GM12801 (cell line): Measurements from ENCODE around the gene CAMK2G.

Source experiments
- CTCF ChIP-seq: IDR thresholded peaks from one replicate; pipeline ENCODE4 v1.5.1; 2011; ENCODE audit warnings: control low read depth; ENCODE audit not compliant: insufficient read length; ENCODE audit errors: extremely low read depth

Gene CAMK2G

GRCh38 chr10:73790886-73791625 is 83.3 kb downstream of the CAMK2G start:
- TF ChIP-seq CTCF: no peak

- no peak for TF ChIP-seq CTCF
These were observed 84.7 kb downstream of the CAMK2G start for GRCh38 chr10:73789659-73790055.

- TF ChIP-seq CTCF: no peak
These were observed 85.3 kb downstream of the CAMK2G start for GRCh38 chr10:73788864-73789658.

GRCh38 chr10:73786512-73786885 is 87.9 kb downstream of the CAMK2G start:
- TF ChIP-seq CTCF: no peak

GRCh38 chr10:73785721-73786511 is 88.4 kb downstream of the CAMK2G start:
- no peak for TF ChIP-seq CTCF

- TF ChIP-seq CTCF: no peak
These were observed 89.1 kb downstream of the CAMK2G start, which contains the start of gene ZSWIM8 for GRCh38 chr10:73785211-73785720. TSS of gene ZSWIM8 (plus strand) at chr10:73785606. CDS start at chr10:73785879, 273 bp downstream.

GRCh38 chr10:73782749-73783085 is 91.6 kb downstream of the CAMK2G start:
- TF ChIP-seq CTCF: no peak
